Adrenal gland (tissue), 12 donors: Measurements from ENCODE around the gene TNFRSF19. TPM values are rescaled to one million over a fixed set of nuclear protein-coding genes. Genes with fewer than 3 reads are reported as not detected.
A peak's percentile ranks its signal among the peaks of the same experiment; 100 is the strongest.

Source experiments
- DNase-seq, 7 donors: peaks; one replicate each; pipeline ENCODE4 v3.0.0-alpha.2; 2019 to 2020
- H3K27ac ChIP-seq, 5 donors: fragments of 200-600 bp; sonication (generic) in 4 of 5; 1 replicate in 3 of 5; 2 replicates in 2 of 5; pipeline versions ENCODE4 v1.5.1 to v1.8.0; 2016 to 2020; ENCODE audit warnings: mild to moderate bottlenecking in 1 of 5
- H3K27me3 ChIP-seq: fragments of 200-600 bp; 2 replicates; pipeline ENCODE4 v1.8.0; 2021
- H3K36me3 ChIP-seq, 2 donors: fragments of 200-600 bp; replicated peaks in 1 of 2; 1 replicate in 1 of 2; 2 replicates in 1 of 2; pipeline versions ENCODE4 v1.5.1 to v1.8.0; 2018 to 2022
- H3K4me1 ChIP-seq, 2 donors: fragments of 200-600 bp; replicated peaks in 1 of 2; 1 replicate in 1 of 2; 2 replicates in 1 of 2; pipeline versions ENCODE4 v1.5.1 to v1.8.0; 2018 to 2021
- H3K4me3 ChIP-seq, 4 donors: fragments of 200-600 bp; sonication (generic) in 3 of 4; one replicate each; pipeline ENCODE4 v1.5.1; 2016 to 2018
- H3K9me3 ChIP-seq, 3 donors: fragments of 200-600 bp; sonication (generic) in 1 of 3; replicated peaks in 1 of 3; 1 replicate in 2 of 3; 2 replicates in 1 of 3; pipeline versions ENCODE4 v1.5.1 to v1.8.0; 2016 to 2021
- CTCF ChIP-seq, 6 experiments: fragments of 450-650 bp in 4 of 6; fragments of 200-600 bp in 2 of 6; sonication (generic) in 1 of 6; IDR thresholded peaks; 1 replicate in 5 of 6; 2 replicates in 1 of 6; pipeline versions ENCODE4 v1.5.1 to v1.8.0; 2016 to 2021; ENCODE audit warnings: antibody characterized with exemption in 6 of 6, mild to moderate bottlenecking in 2 of 6, moderate library complexity in 1 of 6
- POLR2A ChIP-seq, 2 donors: fragments of 450-650 bp; IDR thresholded peaks; one replicate each; pipeline ENCODE4 v1.6.1; 2017; ENCODE audit warnings: antibody characterized with exemption in 2 of 2, mild to moderate bottlenecking in 2 of 2, moderate library complexity in 1 of 2
- WGBS, 4 donors: extraction: QIAGEN DNeasy Blood & Tissue Kit in 2 of 4; methylation state at CpG; one replicate each; pipeline versions ENCODE4 v1.1.5 to v1.1.7; 2013 to 2017; 5-methylcytosine and 5-hydroxymethylcytosine counted together
- intact Hi-C, 2 donors: fragments of 100-400 bp; cut with DNase I; formaldehyde crosslinking; loops; one replicate each; pipeline versions ENCODE4 v1.14.1 to v1.15.0; 2022 to 2023
- polyA plus RNA-seq, 3 donors: library from polyadenylated mRNA; stranded (reverse); fragments of 200-250 nt in 2 of 3; fragments of 350-450 nt in 1 of 3; fragmentation: Illumina TruSeq in 1 of 3; extraction: RNeasy Lipid Tissue Mini Kit (QIAGEN cat#74804) in 1 of 3; gene quantifications; one replicate each; pipeline ENCODE4 v1.2.3, GENCODE V29; 2013 to 2014
- total RNA-seq, 9 donors: library from RNA; depleted of rRNA in 4 of 9; stranded (reverse); fragments of >200 nt in 4 of 9; fragments of 120-200 nt in 1 of 9; fragmentation: NEBNext Ultra II Directional in 1 of 9; extraction: Animal tissue kit (Norgen Biotek cat#: 25700) in 1 of 9; gene quantifications; one replicate each; pipeline versions ENCODE4 v1.1.0 to v1.2.4, GENCODE V29; 2013 to 2023
- donor health status: healthy with polysubstance abuse.
- donor health status: Bipolar disorder and iron deficiency.
- donor health status: DM: yes; HTN: yes; CAD: no.
- donor health status: DM: no; HTN: no; CAD: no.
- donor health status: DM: no; HTN: no; CAD: no.
- donor health status: DM: yes; HTN: yes; CAD: no.

The TNFRSF19 gene
- total and polyA plus RNA-seq, 12 donors: 0.88 to 6.7 (median 3.3) TPM

GRCh38 chr13:23656637-23657371, 86.6 kb downstream of the TNFRSF19 start:
- H3K4me1 ChIP-seq: peaks cover 0 to 3% of the 10 kb centered on the region in 2 donors
- intact Hi-C loops: no loop called here

GRCh38 chr13:23658929-23659541, 88.8 kb downstream of the TNFRSF19 start:
- DNase-seq: peak; percentile 18 to 56 (median 34)
- no peak for TF ChIP-seq CTCF (IDR thresholded peaks at IDR 0.05)
- no peak for TF ChIP-seq POLR2A (IDR thresholded peaks at IDR 0.05)
- Histone ChIP-seq H3K27ac (peak overlapping the region in 1 of 5 donors; percentile 57), H3K4me3 (no peak overlapping the region), H3K9me3 (no peaks in the 10 kb centered on the region), H3K4me1 (peaks cover 0 to 3% of the 10 kb centered on the region in 2 donors), H3K36me3 (no peaks in the 10 kb centered on the region), H3K27me3 (no peaks in the 10 kb centered on the region)
- WGBS, 4 donors: 44 to 59% (median 52%) methylated on average over 5 to 15 of the region's 15 CpGs
- intact Hi-C loops: no loop called here

More at GRCh38 chr13:23656637-23657371, 86.6 kb downstream of the TNFRSF19 start:
- peak in 1 of 7 donors; percentile 4 for DNase-seq
- Histone ChIP-seq H3K27ac (no peak overlapping the region), H3K27me3 (no peaks in the 10 kb centered on the region), H3K36me3 (no peaks in the 10 kb centered on the region), H3K4me3 (no peak overlapping the region), H3K9me3 (no peaks in the 10 kb centered on the region)
- TF ChIP-seq POLR2A (IDR thresholded peaks at IDR 0.05) (no peak), CTCF (IDR thresholded peaks at IDR 0.05) (no peak)
- 54 to 60% (median 58%) methylated on average over 4 of the region's 4 CpGs for WGBS, 4 donors

- no peaks in the 10 kb centered on the region for H3K27me3 ChIP-seq
- TF ChIP-seq POLR2A (IDR thresholded peaks at IDR 0.05): no peak
- TF ChIP-seq CTCF (IDR thresholded peaks at IDR 0.05): no peak
- intact Hi-C loops: no loop called here
- H3K27ac ChIP-seq: no peak overlapping the region
- 94 to 97% (median 95%) methylated on average over 9 of the region's 9 CpGs for WGBS, 4 donors
- peaks cover 0 to 3% of the 10 kb centered on the region in 2 donors for H3K4me1 ChIP-seq
- H3K9me3 ChIP-seq: no peaks in the 10 kb centered on the region
- DNase-seq: no peak
- no peaks in the 10 kb centered on the region for H3K36me3 ChIP-seq
- H3K4me3 ChIP-seq: no peak overlapping the region
Measured at GRCh38 chr13:23660249-23660648, 90.0 kb downstream of the TNFRSF19 start.

GRCh38 chr13:23666582-23666981, 96.4 kb downstream of the TNFRSF19 start:
- no peaks in the 10 kb centered on the region for H3K4me1 ChIP-seq
- H3K27ac ChIP-seq: no peak overlapping the region
- no peaks in the 10 kb centered on the region for H3K9me3 ChIP-seq
- intact Hi-C loops: no loop called here
- 87 to 92% (median 90%) methylated on average over 8 of the region's 8 CpGs for WGBS, 4 donors
- DNase-seq: no peak
- TF ChIP-seq CTCF (IDR thresholded peaks at IDR 0.05) (no peak), POLR2A (IDR thresholded peaks at IDR 0.05) (no peak)
- no peaks in the 10 kb centered on the region for H3K36me3 ChIP-seq
- no peak overlapping the region for H3K4me3 ChIP-seq
- no peaks in the 10 kb centered on the region for H3K27me3 ChIP-seq
